ENCODE measurements around the gene PCSK6. TPM values are rescaled to one million over a fixed set of nuclear protein-coding genes. Genes with fewer than 3 reads are reported as not detected.

The PCSK6 gene
- total RNA-seq, 5 donors from 2014 or later (not counting 1 experiment from before 2014, with no cell fraction given), result 0.16 to 2.2 (median 1.3) TPM

DNA sequence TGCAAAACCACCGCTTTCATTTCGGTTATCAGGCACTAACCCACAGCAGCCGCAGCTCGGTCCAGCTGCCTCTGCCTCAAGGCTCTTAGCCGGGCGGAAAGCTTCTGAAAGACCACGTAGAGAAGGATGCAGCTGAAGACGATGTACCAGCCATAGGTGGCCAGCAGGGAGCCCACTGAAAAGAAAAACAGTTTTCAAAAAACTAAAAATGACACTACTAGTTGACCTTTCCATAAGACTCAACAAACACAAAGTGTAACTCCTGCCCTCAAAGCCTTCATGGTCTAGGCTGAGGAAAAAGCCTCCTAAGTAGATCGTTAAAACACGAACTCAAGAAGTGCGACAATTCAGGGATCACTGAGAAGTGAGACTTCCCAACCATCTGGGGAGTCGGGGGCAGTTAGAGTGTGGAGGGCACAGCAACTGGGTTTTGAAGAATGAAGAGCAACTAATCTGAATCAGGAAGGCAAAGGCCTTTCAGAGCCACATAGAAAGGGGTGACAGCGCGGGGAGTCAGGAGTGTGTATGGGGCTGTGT is 212.9 kb downstream of the PCSK6 start:
- no peaks in the 10 kb centered on the region for H3K9me3 Mint-ChIP-seq
- Histone ChIP-seq H3K27ac (ENCODE audit: low read length) (peak overlapping the region; percentile 48), H3K27me3 (replicated peaks in 1 of 2; ENCODE audit: control insufficient read depth in 2 of 2, extremely low read depth in 1 of 2, insufficient read depth in 2 of 2, low read length in 1 of 2) (no peaks in the 10 kb centered on the region), H3K9me3 (no peaks in the 10 kb centered on the region), H3K4me3 (ENCODE audit: control insufficient read depth in 1 of 2, extremely low read depth in 1 of 2, low read length in 1 of 2) (peak overlapping the region; percentile 81 to 89), H3K36me3 (ENCODE audit: control insufficient read depth in 2 of 2, extremely low read depth in 1 of 2, insufficient read depth in 1 of 2, low read length in 1 of 2) (peaks cover 8 to 54% of the 10 kb centered on the region in 2 donors), H3K4me1 (ENCODE audit: control insufficient read depth in 1 of 2, extremely low read depth in 1 of 2, insufficient read depth in 2 of 2, low read length in 2 of 2) (peaks cover 3 to 20% of the 10 kb centered on the region in 2 experiments)
- H3K36me3 Mint-ChIP-seq, result peaks cover 40% of the 10 kb centered on the region
- H3K4me1 Mint-ChIP-seq, result peaks cover 18 to 30% (median 29%) of the 10 kb centered on the region in 3 donors
- no peaks in the 10 kb centered on the region for H3K27me3 Mint-ChIP-seq
- ChIA-PET POLR2A (no interaction called here), CTCF (interaction anchor here in 1 of 2 donors (1.1 kb wide), 1 partner anchor 13 kb away, joined by 3 read pairs; no protein-coding TSS in a partner anchor)
- DNase-seq, result peak in 4 of 35 experiments; percentile 8 to 47 (median 18)
- WGBS (ENCODE audit: insufficient coverage), result 15% methylated on average over 8 of the region's 14 CpGs
- H3K4me3 Mint-ChIP-seq, result peak overlapping the region; percentile 90 to 98 (median 95)
- no peak for ATAC-seq (replicated peaks in 1 of 4)
- H3K27ac Mint-ChIP-seq, result peak overlapping the region; percentile 82 to 84

GRCh38 chr15:101275018-101275417 is 214.5 kb downstream of the PCSK6 start:
- peaks cover 5 to 57% of the 10 kb centered on the region in 2 donors for H3K36me3 ChIP-seq (ENCODE audit: control insufficient read depth in 2 of 2, extremely low read depth in 1 of 2, insufficient read depth in 1 of 2, low read length in 1 of 2)
- Mint-ChIP-seq H3K4me1 (peaks cover 18 to 30% (median 29%) of the 10 kb centered on the region in 3 donors), H3K36me3 (peaks cover 42% of the 10 kb centered on the region), H3K27ac (peak overlapping the region in 1 of 2 donors; percentile 11), H3K4me3 (no peak overlapping the region), H3K9me3 (no peaks in the 10 kb centered on the region), H3K27me3 (no peaks in the 10 kb centered on the region)
- POLR2A ChIA-PET, result interaction anchor here (0.6 to 0.7 kb wide), 2 partner anchors 13 to 536 kb away, joined by 3 read pairs; no protein-coding TSS in a partner anchor
- CTCF ChIA-PET, result interaction anchor here in 1 of 2 donors (1.1 to 1.2 kb wide), 2 partner anchors 14 to 23 kb away, joined by 3 to 5 read pairs; partner anchors contain the start of gene CHSY1
- H3K27me3 ChIP-seq (replicated peaks in 1 of 2; ENCODE audit: control insufficient read depth in 2 of 2, extremely low read depth in 1 of 2, insufficient read depth in 2 of 2, low read length in 1 of 2), result no peaks in the 10 kb centered on the region
- H3K27ac ChIP-seq (ENCODE audit: low read length), result no peak overlapping the region
- no peak for DNase-seq
- no peaks in the 10 kb centered on the region for H3K9me3 ChIP-seq
- no peak for ATAC-seq (replicated peaks in 1 of 4)
- H3K4me1 ChIP-seq (ENCODE audit: control insufficient read depth in 1 of 2, extremely low read depth in 1 of 2, insufficient read depth in 2 of 2, low read length in 2 of 2), result peaks cover 3 to 20% of the 10 kb centered on the region in 2 experiments
- no peak overlapping the region for H3K4me3 ChIP-seq (ENCODE audit: control insufficient read depth in 1 of 2, extremely low read depth in 1 of 2, low read length in 1 of 2)
- no CpG with 5 or more reads among the region's 5 CpGs for WGBS (ENCODE audit: insufficient coverage)

GRCh38 chr15:101273534-101273933 is 216.0 kb downstream of the PCSK6 start:
- no peak overlapping the region for H3K27ac ChIP-seq (ENCODE audit: low read length)
- no peak overlapping the region for H3K4me3 ChIP-seq (ENCODE audit: control insufficient read depth in 1 of 2, extremely low read depth in 1 of 2, low read length in 1 of 2)
- no peaks in the 10 kb centered on the region for H3K27me3 Mint-ChIP-seq
- ChIA-PET POLR2A (interaction anchor here in 1 of 2 donors (0.6 to 0.9 kb wide), 2 partner anchors 15 to 1455 kb away, joined by 3 to 4 read pairs; no protein-coding TSS in a partner anchor), CTCF (interaction anchor here in 1 of 2 donors (1.2 kb wide), 1 partner anchor 15 kb away, joined by 3 read pairs; no protein-coding TSS in a partner anchor)
- peaks cover 3 to 20% of the 10 kb centered on the region in 2 experiments for H3K4me1 ChIP-seq (ENCODE audit: control insufficient read depth in 1 of 2, extremely low read depth in 1 of 2, insufficient read depth in 2 of 2, low read length in 2 of 2)
- H3K36me3 Mint-ChIP-seq, result peaks cover 44% of the 10 kb centered on the region
- H3K36me3 ChIP-seq (ENCODE audit: control insufficient read depth in 2 of 2, extremely low read depth in 1 of 2, insufficient read depth in 1 of 2, low read length in 1 of 2), result peaks cover 5 to 57% of the 10 kb centered on the region in 2 donors
- H3K9me3 ChIP-seq, result no peaks in the 10 kb centered on the region
- peaks cover 18 to 28% (median 26%) of the 10 kb centered on the region in 3 donors for H3K4me1 Mint-ChIP-seq
- H3K27me3 ChIP-seq (replicated peaks in 1 of 2; ENCODE audit: control insufficient read depth in 2 of 2, extremely low read depth in 1 of 2, insufficient read depth in 2 of 2, low read length in 1 of 2), result no peaks in the 10 kb centered on the region
- no peak overlapping the region for H3K4me3 Mint-ChIP-seq
- no peaks in the 10 kb centered on the region for H3K9me3 Mint-ChIP-seq
- DNase-seq (no peak), ATAC-seq (replicated peaks in 1 of 4) (no peak)
- peak overlapping the region in 1 of 2 donors; percentile 69 for H3K27ac Mint-ChIP-seq
- WGBS (ENCODE audit: insufficient coverage), result 94% methylated on average over 3 of the region's 5 CpGs

- ATAC-seq (replicated peaks in 1 of 4), result no peak
- H3K36me3 Mint-ChIP-seq, result peaks cover 44% of the 10 kb centered on the region
- H3K9me3 Mint-ChIP-seq, result no peaks in the 10 kb centered on the region
- Histone ChIP-seq H3K36me3 (ENCODE audit: control insufficient read depth in 2 of 2, extremely low read depth in 1 of 2, insufficient read depth in 1 of 2, low read length in 1 of 2) (peaks cover 5 to 57% of the 10 kb centered on the region in 2 donors), H3K27me3 (replicated peaks in 1 of 2; ENCODE audit: control insufficient read depth in 2 of 2, extremely low read depth in 1 of 2, insufficient read depth in 2 of 2, low read length in 1 of 2) (no peaks in the 10 kb centered on the region), H3K9me3 (no peaks in the 10 kb centered on the region), H3K27ac (ENCODE audit: low read length) (no peak overlapping the region), H3K4me3 (ENCODE audit: control insufficient read depth in 1 of 2, extremely low read depth in 1 of 2, low read length in 1 of 2) (no peak overlapping the region), H3K4me1 (ENCODE audit: control insufficient read depth in 1 of 2, extremely low read depth in 1 of 2, insufficient read depth in 2 of 2, low read length in 2 of 2) (peaks cover 3 to 14% of the 10 kb centered on the region in 2 experiments)
- H3K4me3 Mint-ChIP-seq, result no peak overlapping the region
- no peaks in the 10 kb centered on the region for H3K27me3 Mint-ChIP-seq
- H3K4me1 Mint-ChIP-seq, result peaks cover 9 to 25% (median 20%) of the 10 kb centered on the region in 3 donors
- POLR2A ChIA-PET, result interaction anchor here in 1 of 2 donors (0.6 kb wide), 1 partner anchor 21 kb away, joined by 3 read pairs; no protein-coding TSS in a partner anchor
- CTCF ChIA-PET, result interaction anchor here (0.5 to 1.2 kb wide), 2 partner anchors 16 to 30 kb away, joined by 3 read pairs; no protein-coding TSS in a partner anchor
- H3K27ac Mint-ChIP-seq, result no peak overlapping the region
- 96% methylated on average over 4 of the region's 9 CpGs for WGBS (ENCODE audit: insufficient coverage)
- DNase-seq, result no peak
Observed at GRCh38 chr15:101272584-101272983, 216.9 kb downstream of the PCSK6 start.

GRCh38 chr15:101269479-101270223 is 219.9 kb downstream of the PCSK6 start:
- no peaks in the 10 kb centered on the region for H3K9me3 ChIP-seq
- Mint-ChIP-seq H3K9me3 (no peaks in the 10 kb centered on the region), H3K27me3 (no peaks in the 10 kb centered on the region), H3K27ac (no peak overlapping the region), H3K4me1 (peaks cover 0 to 4% (median 3%) of the 10 kb centered on the region in 3 donors), H3K36me3 (peaks cover 39% of the 10 kb centered on the region), H3K4me3 (no peak overlapping the region)
- POLR2A ChIA-PET, result interaction anchor here in 1 of 2 donors (0.7 kb wide), 1 partner anchor 24 kb away, joined by 4 read pairs; no protein-coding TSS in a partner anchor
- CTCF ChIA-PET, result interaction anchor here (0.6 to 0.7 kb wide), 2 partner anchors 54 to 1005 kb away, joined by 3 read pairs; no protein-coding TSS in a partner anchor
- peaks cover 5 to 48% of the 10 kb centered on the region in 2 donors for H3K36me3 ChIP-seq (ENCODE audit: control insufficient read depth in 2 of 2, extremely low read depth in 1 of 2, insufficient read depth in 1 of 2, low read length in 1 of 2)
- H3K27me3 ChIP-seq (replicated peaks in 1 of 2; ENCODE audit: control insufficient read depth in 2 of 2, extremely low read depth in 1 of 2, insufficient read depth in 2 of 2, low read length in 1 of 2), result no peaks in the 10 kb centered on the region
- DNase-seq, result peak in 1 of 35 experiments; percentile 61
- no peak overlapping the region for H3K4me3 ChIP-seq (ENCODE audit: control insufficient read depth in 1 of 2, extremely low read depth in 1 of 2, low read length in 1 of 2)
- peak in 1 of 4 experiments; percentile 23 for ATAC-seq (replicated peaks in 1 of 4)
- no peak overlapping the region for H3K27ac ChIP-seq (ENCODE audit: low read length)
- H3K4me1 ChIP-seq (ENCODE audit: control insufficient read depth in 1 of 2, extremely low read depth in 1 of 2, insufficient read depth in 2 of 2, low read length in 2 of 2), result no peaks in the 10 kb centered on the region
- 97% methylated on average over 9 of the region's 16 CpGs for WGBS (ENCODE audit: insufficient coverage)
